Dermis lymphatic vessel endothelial cell (primary cell): ENCODE measurements around the gene WFDC9. TPM values are rescaled to one million over a fixed set of nuclear protein-coding genes. Genes with fewer than 3 reads are reported as not detected.

Experiments
- total RNA-seq: library from RNA; depleted of rRNA; stranded (reverse); fragments of >200 nt; gene quantifications from 2 replicates; pipeline ENCODE4 v1.2.1, GENCODE V29; 2014

The WFDC9 gene
- not detected in 2 replicates for total RNA-seq

DNA sequence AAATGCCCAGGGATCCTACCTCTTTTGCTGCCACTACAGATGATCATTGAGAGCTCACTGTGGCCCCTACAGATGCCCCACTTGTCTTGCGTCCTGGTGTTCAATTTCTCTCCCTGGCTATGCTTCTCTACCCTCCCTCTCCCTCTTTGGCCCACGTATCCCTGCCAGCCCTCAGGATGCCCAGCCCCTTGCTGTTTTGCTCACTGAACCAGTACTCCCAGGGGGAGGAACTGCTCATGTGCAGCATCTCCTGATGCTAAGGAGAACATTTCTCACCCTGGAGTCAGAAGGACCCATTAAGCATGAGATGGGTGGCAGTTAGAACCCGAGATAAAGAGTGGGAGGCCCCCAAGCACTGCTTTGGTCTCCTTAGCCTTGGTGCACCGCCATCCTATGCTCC is at the start of gene WFDC9:
WFDC9 (minus strand) TSS at position 101 of the 400 bp plus-strand sequence. CDS start 21,103 bp downstream, outside the sequence.

DNA sequence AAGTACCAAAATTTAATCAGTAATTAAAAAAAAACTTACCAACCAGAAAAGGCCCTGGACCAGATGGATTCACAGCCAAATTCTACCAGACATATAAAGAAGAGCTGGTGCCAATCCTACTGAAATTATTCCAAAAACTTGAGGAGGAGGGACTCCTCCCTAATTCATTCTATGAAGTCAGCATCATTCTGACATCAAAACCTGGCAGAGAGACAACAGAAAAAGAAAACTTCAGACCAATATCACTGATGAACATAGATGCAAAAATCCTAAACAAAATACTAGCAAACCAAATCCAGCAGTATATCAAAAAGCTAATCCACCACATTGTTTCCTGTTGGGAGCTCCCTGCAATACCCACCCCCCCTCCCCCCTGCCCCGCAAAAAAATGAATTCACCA is 39.1 kb upstream of the WFDC9 start, which contains the start of gene WFDC11:
WFDC11 (minus strand) TSS at position 101 of the 400 bp plus-strand sequence. CDS start 19,639 bp downstream, outside the sequence.

DNA sequence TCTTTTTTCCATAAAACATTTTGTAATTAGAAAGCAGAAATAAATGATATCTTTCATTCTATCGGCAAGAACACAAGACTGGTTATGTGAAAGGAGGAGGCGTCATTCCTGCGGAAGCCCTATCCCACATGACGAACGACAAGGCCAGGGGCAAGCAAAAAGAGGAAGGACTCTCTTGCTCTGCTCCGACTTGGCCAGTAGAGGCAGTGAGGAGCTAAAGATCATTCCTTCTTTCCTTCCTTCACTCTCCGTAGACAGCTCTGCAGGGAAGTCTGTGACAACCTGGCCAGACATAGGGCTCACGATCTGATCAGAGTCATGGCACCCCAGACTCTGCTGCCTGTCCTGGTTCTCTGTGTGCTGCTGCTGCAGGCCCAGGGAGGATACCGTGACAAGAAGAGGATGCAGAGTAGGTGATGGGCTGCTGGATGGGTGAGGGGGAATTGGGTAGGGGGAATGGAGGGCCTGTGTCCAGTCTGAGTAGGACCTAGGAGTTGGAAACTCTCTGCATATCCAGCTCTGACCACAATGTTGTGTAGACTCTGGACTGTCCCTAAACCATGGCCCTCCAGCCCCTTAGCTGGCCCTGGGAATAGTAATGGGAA is 1.5 kb downstream of the WFDC9 start, which contains the start of gene WFDC10A:
WFDC10A (plus strand) TSS at position 244 of the 605 bp plus-strand sequence; CDS start at position 319, 75 bp downstream.

DNA sequence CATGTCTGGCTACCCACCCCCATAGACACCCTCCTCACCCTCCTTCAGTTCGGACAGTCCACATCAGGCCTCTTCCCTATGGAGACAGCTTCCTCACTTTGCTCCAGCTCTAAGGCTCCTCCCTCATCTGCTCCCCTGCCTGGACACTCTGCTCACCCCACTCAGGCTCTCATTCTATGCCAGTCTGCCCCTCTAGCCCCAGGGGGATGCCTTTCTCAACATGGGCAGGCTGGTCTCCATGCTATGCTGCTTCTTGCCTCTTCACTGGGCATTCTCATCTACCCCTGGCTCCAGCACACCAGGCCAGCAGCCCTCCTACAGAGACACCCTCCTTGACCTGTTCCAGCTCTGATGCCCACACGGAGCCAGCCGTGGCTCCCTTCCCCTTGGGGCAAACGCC is 51.9 kb downstream of the WFDC9 start, which contains the start of gene WFDC8:
WFDC8 (minus strand) TSS at position 101 of the 400 bp plus-strand sequence; CDS start at position 64, 37 bp downstream.

Other genes starting within 250 kb of the WFDC9 start
- gene DBNDD2, start 223.0 kb downstream of the WFDC9 start, total RNA-seq = 6.8 and 10.9 TPM in 2 replicates
- 16.9 and 20.2 TPM in 2 replicates for gene PIGT, start 215.1 kb downstream of the WFDC9 start, total RNA-seq
- gene WFDC2, start 161.5 kb downstream of the WFDC9 start, total RNA-seq = not detected in 2 replicates
- not detected in 2 replicates for gene SPINT3, start 115.7 kb downstream of the WFDC9 start, total RNA-seq
- gene WFDC6, start 91.8 kb downstream of the WFDC9 start, total RNA-seq = not detected in 2 replicates
- not detected in 2 replicates for gene EPPIN, start 83.9 kb downstream of the WFDC9 start, total RNA-seq
- gene WFDC8, start 52.0 kb downstream of the WFDC9 start, total RNA-seq = not detected in 2 replicates
- gene WFDC10A, start 1.5 kb downstream of the WFDC9 start, total RNA-seq = not detected in 2 replicates
- gene WFDC11, start 39.0 kb upstream of the WFDC9 start, total RNA-seq = not detected in 2 replicates
- not detected in 2 replicates for gene WFDC13, start 70.8 kb upstream of the WFDC9 start, total RNA-seq
- not detected in 2 replicates for gene WFDC10B, start 73.7 kb upstream of the WFDC9 start, total RNA-seq
- not detected in 2 replicates for gene SPINT4, start 91.1 kb upstream of the WFDC9 start, total RNA-seq
- gene WFDC3, start 160.6 kb upstream of the WFDC9 start, total RNA-seq = 0.11 TPM in 1 of 2 replicates, not detected in the other
- 11.9 TPM in 2 replicates for gene DNTTIP1, start 160.7 kb upstream of the WFDC9 start, total RNA-seq
- gene UBE2C, start 181.4 kb upstream of the WFDC9 start, total RNA-seq = 3.3 and 4.2 TPM in 2 replicates
- gene TNNC2, start 196.0 kb upstream of the WFDC9 start, total RNA-seq = 0.17 TPM in 1 of 2 replicates, not detected in the other
- gene SNX21, start 202.5 kb upstream of the WFDC9 start, total RNA-seq = 11.7 and 14.3 TPM in 2 replicates
- 27.9 and 28.3 TPM in 2 replicates for gene ACOT8, start 226.1 kb upstream of the WFDC9 start, total RNA-seq
- 7.4 and 9.4 TPM in 2 replicates for gene ZSWIM3, start 226.3 kb upstream of the WFDC9 start, total RNA-seq
- 3.0 and 4.4 TPM in 2 replicates for gene ZSWIM1, start 249.9 kb upstream of the WFDC9 start, total RNA-seq